Measurements from ENCODE around the gene ISM1. TPM values are rescaled to one million over a fixed set of nuclear protein-coding genes. Genes with fewer than 3 reads are reported as not detected.

ISM1 gene
- total and polyA plus RNA-seq, 8 donors: 0.71 to 18.2 (median 11.2) TPM

DNA sequence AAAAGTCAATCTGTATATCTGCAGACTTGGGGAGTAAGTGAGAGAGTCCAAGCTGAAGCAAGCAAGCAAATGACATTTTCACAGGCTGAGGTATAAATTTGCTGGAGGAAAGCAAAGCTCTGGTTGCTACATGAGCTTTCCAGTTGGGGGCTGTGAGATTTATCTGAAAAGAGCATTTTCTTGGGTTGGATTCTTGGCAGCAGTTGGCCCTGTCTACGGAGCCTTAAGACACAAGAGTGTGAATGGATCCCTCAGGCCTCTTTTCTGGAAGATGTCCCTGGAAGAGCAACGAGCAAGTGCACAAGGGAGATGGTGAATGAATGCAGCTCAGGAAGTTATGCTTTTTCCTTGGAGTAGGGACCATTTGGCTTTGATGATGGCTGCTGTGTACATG, 30.8 kb downstream of the ISM1 start:
- Histone ChIP-seq H3K9me3 (no peaks in the 10 kb centered on the region), H3K4me3 (no peak overlapping the region), H3K27ac (no peak overlapping the region), H3K27me3 (no peaks in the 10 kb centered on the region), H3K4me1 (no peaks in the 10 kb centered on the region), H3K36me3 (no peaks in the 10 kb centered on the region)
- intact Hi-C loops (cut with DNase I): no loop called here
- TF ChIP-seq, protein P1, sequence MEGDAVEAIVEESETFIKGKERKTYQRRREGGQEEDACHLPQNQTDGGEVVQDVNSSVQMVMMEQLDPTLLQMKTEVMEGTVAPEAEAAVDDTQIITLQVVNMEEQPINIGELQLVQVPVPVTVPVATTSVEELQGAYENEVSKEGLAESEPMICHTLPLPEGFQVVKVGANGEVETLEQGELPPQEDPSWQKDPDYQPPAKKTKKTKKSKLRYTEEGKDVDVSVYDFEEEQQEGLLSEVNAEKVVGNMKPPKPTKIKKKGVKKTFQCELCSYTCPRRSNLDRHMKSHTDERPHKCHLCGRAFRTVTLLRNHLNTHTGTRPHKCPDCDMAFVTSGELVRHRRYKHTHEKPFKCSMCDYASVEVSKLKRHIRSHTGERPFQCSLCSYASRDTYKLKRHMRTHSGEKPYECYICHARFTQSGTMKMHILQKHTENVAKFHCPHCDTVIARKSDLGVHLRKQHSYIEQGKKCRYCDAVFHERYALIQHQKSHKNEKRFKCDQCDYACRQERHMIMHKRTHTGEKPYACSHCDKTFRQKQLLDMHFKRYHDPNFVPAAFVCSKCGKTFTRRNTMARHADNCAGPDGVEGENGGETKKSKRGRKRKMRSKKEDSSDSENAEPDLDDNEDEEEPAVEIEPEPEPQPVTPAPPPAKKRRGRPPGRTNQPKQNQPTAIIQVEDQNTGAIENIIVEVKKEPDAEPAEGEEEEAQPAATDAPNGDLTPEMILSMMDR (IDR thresholded peaks at IDR 0.05): no peak
- ATAC-seq (no peak), DNase-seq (no peak)

DNA sequence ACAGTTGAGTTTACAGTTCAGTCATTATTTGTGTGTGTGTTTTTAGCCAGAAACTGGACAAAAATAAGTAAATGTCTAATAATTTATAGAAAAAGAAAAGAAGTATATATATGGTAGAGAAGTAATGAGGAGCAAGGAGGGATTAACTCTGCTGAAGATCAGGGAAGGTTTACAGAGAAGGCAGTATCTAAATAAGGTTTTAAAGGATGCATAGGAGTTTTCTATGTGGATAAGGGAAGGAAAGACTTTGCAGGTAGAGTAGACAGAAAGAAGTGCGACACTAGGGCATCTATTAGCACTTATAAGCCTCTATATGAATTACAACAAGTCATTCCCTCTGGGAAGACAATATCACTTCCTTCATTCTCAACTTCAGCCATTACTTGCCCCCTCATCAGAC, 34.3 kb downstream of the ISM1 start:
- intact Hi-C loops (cut with DNase I): no loop called here
- no peaks in the 10 kb centered on the region for H3K27me3 ChIP-seq
- no peak for ATAC-seq

DNA sequence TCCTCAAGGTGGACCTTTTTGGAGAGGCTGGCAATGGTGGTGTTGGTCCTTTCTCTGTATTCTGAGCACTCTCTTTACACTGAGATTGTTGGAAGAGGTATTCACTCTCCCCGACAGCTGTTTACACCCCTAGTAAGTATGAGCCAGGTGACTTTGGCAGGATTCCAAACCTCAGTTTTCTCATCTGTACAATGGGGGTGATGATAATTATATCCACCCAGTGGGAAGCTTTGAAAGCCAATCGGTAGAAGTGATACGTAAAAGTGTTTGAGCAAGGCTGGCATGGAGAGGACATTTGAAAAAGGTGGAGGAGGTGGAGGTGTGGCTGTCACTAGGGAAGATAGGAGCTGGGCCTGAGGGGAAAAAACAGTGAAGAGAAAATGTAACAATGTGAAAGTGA, 35.5 kb downstream of the ISM1 start:
- TF ChIP-seq, protein P1 (IDR thresholded peaks at IDR 0.05): no peak
- intact Hi-C loops (cut with DNase I): no loop called here

More for the DNA sequence above, 34.3 kb downstream of the ISM1 start:
- H3K36me3 ChIP-seq: no peaks in the 10 kb centered on the region
- H3K4me1 ChIP-seq: no peaks in the 10 kb centered on the region
- TF ChIP-seq, protein P1 (IDR thresholded peaks at IDR 0.05): no peak
- no peaks in the 10 kb centered on the region for H3K9me3 ChIP-seq
- H3K4me3 ChIP-seq: no peak overlapping the region
- no peak overlapping the region for H3K27ac ChIP-seq
- no peak for DNase-seq

DNA sequence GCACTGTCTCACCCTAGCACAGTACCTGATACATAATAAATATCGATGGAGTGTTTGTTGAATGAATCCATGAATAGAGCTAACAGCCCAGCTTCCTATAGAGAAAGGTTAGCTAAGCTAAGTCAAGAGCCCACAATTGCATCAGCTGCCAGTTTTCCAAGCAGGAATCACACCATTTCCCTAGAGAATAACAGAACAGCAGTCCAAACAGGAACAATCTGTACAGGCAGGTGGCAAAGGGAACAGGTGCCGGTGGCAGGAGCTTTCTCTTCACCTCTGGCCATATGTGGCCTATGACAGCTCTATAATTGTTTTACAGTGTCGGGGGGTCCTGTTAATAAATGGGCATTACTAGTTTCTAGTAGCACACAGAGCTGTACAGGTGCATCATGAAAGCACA, 38.8 kb downstream of the ISM1 start:
- TF ChIP-seq, protein P1 (IDR thresholded peaks at IDR 0.05): no peak
- no peak overlapping the region for H3K4me3 ChIP-seq
- DNase-seq (no peak), ATAC-seq (no peak)
- H3K36me3 ChIP-seq: no peaks in the 10 kb centered on the region
- peaks cover 0 to 7% of the 10 kb centered on the region in 2 donors for H3K4me1 ChIP-seq
- H3K9me3 ChIP-seq: no peaks in the 10 kb centered on the region
- H3K27ac ChIP-seq: no peak overlapping the region
- intact Hi-C loops (cut with DNase I): no loop called here
- H3K27me3 ChIP-seq: no peaks in the 10 kb centered on the region

More for the DNA sequence above, 35.5 kb downstream of the ISM1 start:
- Histone ChIP-seq H3K27me3 (no peaks in the 10 kb centered on the region), H3K27ac (no peak overlapping the region), H3K4me1 (peaks cover 0 to 4% of the 10 kb centered on the region in 2 donors), H3K4me3 (no peak overlapping the region), H3K36me3 (no peaks in the 10 kb centered on the region), H3K9me3 (no peaks in the 10 kb centered on the region)
- no peak for DNase-seq
- ATAC-seq: no peak

DNA sequence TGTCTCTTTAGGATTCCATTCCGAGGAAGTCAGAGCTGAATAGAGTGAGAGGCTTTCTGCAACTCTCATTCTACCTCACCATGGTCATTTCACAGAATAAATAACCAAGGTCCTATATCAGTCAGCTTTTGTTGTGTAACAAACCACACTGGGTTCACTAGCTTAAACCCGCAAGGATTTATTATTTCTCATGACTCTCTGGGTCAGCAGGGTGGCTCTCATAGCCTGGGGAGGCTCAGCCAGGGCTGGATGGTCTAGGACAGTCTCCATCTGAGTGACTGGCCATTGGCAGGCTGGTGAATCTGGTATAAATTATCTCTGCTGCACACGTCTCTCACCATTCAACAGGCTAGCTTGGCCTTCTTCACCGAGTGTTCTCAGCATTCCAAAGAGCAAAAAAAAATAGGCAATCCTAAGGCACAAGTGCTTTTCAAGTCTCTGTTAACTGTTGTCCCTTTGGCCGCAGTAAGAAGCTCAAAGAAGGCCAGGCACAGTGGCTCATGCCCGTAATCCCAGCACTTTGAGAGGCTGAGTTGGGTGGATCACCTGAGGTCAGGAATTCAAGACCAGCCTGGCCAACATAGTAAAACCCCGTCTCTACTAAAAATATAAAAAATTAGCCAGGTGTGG, 39.7 kb downstream of the ISM1 start:
- Histone ChIP-seq H3K27me3 (no peaks in the 10 kb centered on the region), H3K36me3 (no peaks in the 10 kb centered on the region), H3K9me3 (no peaks in the 10 kb centered on the region), H3K4me1 (peaks cover 0 to 7% of the 10 kb centered on the region in 2 donors), H3K27ac (no peak overlapping the region), H3K4me3 (no peak overlapping the region)
- DNase-seq: no peak
- TF ChIP-seq, protein P1 (IDR thresholded peaks at IDR 0.05): no peak
- intact Hi-C loops (cut with DNase I): no loop called here
- peak; percentile 84 for ATAC-seq
